IPS-15b (cell line): ENCODE results near the gene KRT20.
"Not testable (repeated sequence)": the region's sequence is repeated elsewhere in the genome, so short reads cannot be mapped to it uniquely, and the experiment has no call there.

Experiments
- H3K27me3 ChIP-seq: one replicate; pipeline ENCODE4 v1.6.1; 2013; ENCODE audit warnings: low read length; ENCODE audit not compliant: control insufficient read depth, insufficient read depth
- H3K36me3 ChIP-seq: one replicate; pipeline ENCODE4 v1.6.1; 2013; ENCODE audit warnings: low read length; ENCODE audit not compliant: control insufficient read depth, insufficient read depth
- H3K4me1 ChIP-seq: one replicate; pipeline ENCODE4 v1.6.1; 2013; ENCODE audit warnings: mild to moderate bottlenecking, low read length; ENCODE audit not compliant: control insufficient read depth, insufficient read depth
- H3K4me3 ChIP-seq: one replicate; pipeline ENCODE4 v1.5.1; 2013; ENCODE audit warnings: low read depth, low read length
- H3K9ac ChIP-seq: one replicate; pipeline ENCODE4 v1.6.1; 2013; ENCODE audit warnings: low read depth, mild to moderate bottlenecking, low read length
- H3K9me3 ChIP-seq: one replicate; pipeline ENCODE4 v1.6.1; 2013; ENCODE audit warnings: mild to moderate bottlenecking, low read length; ENCODE audit not compliant: control insufficient read depth, insufficient read depth

The KRT20 gene

GRCh38 chr17:40866838-40867237, 18.2 kb downstream of the KRT20 start, which contains the start of gene KRT12:
TSS of gene KRT12 (minus strand) at chr17:40867223. CDS start at chr17:40867186, 37 bp downstream.
- Histone ChIP-seq H3K4me1 (peaks cover 3% of the 10 kb centered on the region), H3K27me3 (peaks cover 4% of the 10 kb centered on the region), H3K36me3 (no peaks in the 10 kb centered on the region), H3K4me3 (no peak within 1 kb of the TSS), H3K9me3 (no peaks in the 10 kb centered on the region), H3K9ac (no peak within 1 kb of the TSS)

GRCh38 chr17:40864661-40865390, 20.2 kb downstream of the KRT20 start:
- no peak overlapping the region for H3K4me3 ChIP-seq
- no peaks in the 10 kb centered on the region for H3K9me3 ChIP-seq
- no peak overlapping the region for H3K9ac ChIP-seq
- no peaks in the 10 kb centered on the region for H3K4me1 ChIP-seq
- peaks cover 4% of the 10 kb centered on the region for H3K27me3 ChIP-seq
- no peaks in the 10 kb centered on the region for H3K36me3 ChIP-seq

- Histone ChIP-seq H3K9me3 (no peaks in the 10 kb centered on the region), H3K36me3 (no peaks in the 10 kb centered on the region), H3K4me3 (no peak overlapping the region), H3K27me3 (peaks cover 4% of the 10 kb centered on the region), H3K9ac (no peak overlapping the region), H3K4me1 (no peaks in the 10 kb centered on the region)
Measured at GRCh38 chr17:40862985-40863733, 21.9 kb downstream of the KRT20 start.

GRCh38 chr17:40859536-40859935, 25.5 kb downstream of the KRT20 start:
- peaks cover 5% of the 10 kb centered on the region for H3K4me1 ChIP-seq
- no peaks in the 10 kb centered on the region for H3K9me3 ChIP-seq
- no peaks in the 10 kb centered on the region for H3K36me3 ChIP-seq
- no peak overlapping the region for H3K4me3 ChIP-seq
- peaks cover 4% of the 10 kb centered on the region for H3K27me3 ChIP-seq
- H3K9ac ChIP-seq, result no peak overlapping the region

GRCh38 chr17:40858667-40859066, 26.4 kb downstream of the KRT20 start:
- not testable (repeated sequence) for H3K9me3 ChIP-seq, H3K27me3 ChIP-seq, H3K36me3 ChIP-seq, H3K9ac ChIP-seq, H3K4me1 ChIP-seq, H3K4me3 ChIP-seq

GRCh38 chr17:40857535-40857934, 27.5 kb downstream of the KRT20 start:
- Histone ChIP-seq H3K36me3 (no peaks in the 10 kb centered on the region), H3K4me1 (peaks cover 9% of the 10 kb centered on the region), H3K9me3 (no peaks in the 10 kb centered on the region), H3K9ac (no peak overlapping the region), H3K4me3 (no peak overlapping the region), H3K27me3 (no peaks in the 10 kb centered on the region)

- Histone ChIP-seq H3K4me3 (no peak overlapping the region), H3K9me3 (no peaks in the 10 kb centered on the region), H3K4me1 (peaks cover 9% of the 10 kb centered on the region), H3K27me3 (no peaks in the 10 kb centered on the region), H3K9ac (no peak overlapping the region), H3K36me3 (no peaks in the 10 kb centered on the region)
Measured at GRCh38 chr17:40854175-40854814, 30.7 kb downstream of the KRT20 start.

- H3K9ac ChIP-seq, result no peak overlapping the region
- H3K9me3 ChIP-seq, result no peaks in the 10 kb centered on the region
- no peak overlapping the region for H3K4me3 ChIP-seq
- peaks cover 6% of the 10 kb centered on the region for H3K4me1 ChIP-seq
- no peaks in the 10 kb centered on the region for H3K36me3 ChIP-seq
- no peaks in the 10 kb centered on the region for H3K27me3 ChIP-seq
Measured at GRCh38 chr17:40852364-40852763, 32.7 kb downstream of the KRT20 start.

- H3K36me3 ChIP-seq, result no peaks in the 10 kb centered on the region
- no peak overlapping the region for H3K4me3 ChIP-seq
- no peaks in the 10 kb centered on the region for H3K27me3 ChIP-seq
- H3K4me1 ChIP-seq, result peaks cover 5% of the 10 kb centered on the region
- no peak overlapping the region for H3K9ac ChIP-seq
- H3K9me3 ChIP-seq, result no peaks in the 10 kb centered on the region
Measured at GRCh38 chr17:40850293-40850972, 34.6 kb downstream of the KRT20 start.

GRCh38 chr17:40849723-40850122, 35.3 kb downstream of the KRT20 start:
- Histone ChIP-seq H3K9ac (no peak overlapping the region), H3K27me3 (no peaks in the 10 kb centered on the region), H3K36me3 (no peaks in the 10 kb centered on the region), H3K4me1 (peaks cover 5% of the 10 kb centered on the region), H3K9me3 (no peaks in the 10 kb centered on the region), H3K4me3 (no peak overlapping the region)

- Histone ChIP-seq H3K4me1 (peaks cover 5% of the 10 kb centered on the region), H3K4me3 (no peak overlapping the region), H3K9ac (no peak overlapping the region), H3K36me3 (no peaks in the 10 kb centered on the region), H3K9me3 (no peaks in the 10 kb centered on the region), H3K27me3 (no peaks in the 10 kb centered on the region)
Measured at GRCh38 chr17:40848583-40849235, 36.3 kb downstream of the KRT20 start.
